OCI-M2 (cell line): Measurements from ENCODE around the gene ZSCAN2.

Experiments used
- DNase-seq: peaks from one replicate; lab custom pipeline; 2025; ENCODE audit not compliant: unreplicated experiment; lab: John Stamatoyannopoulos, UW

Gene ZSCAN2

DNA sequence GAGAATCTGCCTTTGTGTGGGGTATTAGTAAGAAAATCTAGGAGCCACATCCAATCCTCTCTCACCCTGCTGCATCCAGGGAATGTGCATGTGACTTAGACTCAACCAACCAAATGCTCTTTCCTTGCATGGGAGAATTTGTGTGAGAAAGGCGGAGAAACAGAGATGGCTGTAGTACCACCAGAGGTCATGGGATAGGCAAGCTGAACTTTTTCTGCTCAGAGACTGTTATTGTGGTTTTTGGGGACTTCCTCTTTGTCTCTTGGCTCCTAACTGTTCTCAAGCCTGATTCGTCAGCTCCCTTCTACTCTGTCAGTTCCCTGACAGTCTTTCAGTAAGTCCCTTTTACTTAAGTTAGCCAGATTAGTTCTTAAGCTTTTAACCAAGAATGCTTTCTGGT is 2.6 kb upstream of the ZSCAN2 start:
- DNase-seq = peak; percentile 52

DNA sequence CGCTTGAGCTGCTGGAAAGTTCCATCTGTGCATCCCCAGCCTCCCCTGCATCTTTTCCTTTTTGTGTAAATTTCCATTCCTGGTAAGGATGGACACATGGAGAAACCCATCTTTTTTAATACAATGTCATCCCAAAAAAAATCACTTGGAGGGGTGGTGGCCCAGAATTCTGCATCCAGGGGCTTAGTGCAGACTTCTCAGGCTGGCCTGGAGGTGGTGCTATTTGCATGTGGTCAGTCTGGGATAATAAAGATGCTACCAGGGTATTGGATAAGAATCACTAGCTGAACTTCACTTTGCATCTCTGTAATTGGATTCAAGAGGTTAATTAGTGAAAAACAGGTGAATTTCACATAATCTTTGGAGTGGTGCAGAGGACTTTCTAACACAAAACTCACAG is 1.8 kb upstream of the ZSCAN2 start:
- no peak for DNase-seq

DNA sequence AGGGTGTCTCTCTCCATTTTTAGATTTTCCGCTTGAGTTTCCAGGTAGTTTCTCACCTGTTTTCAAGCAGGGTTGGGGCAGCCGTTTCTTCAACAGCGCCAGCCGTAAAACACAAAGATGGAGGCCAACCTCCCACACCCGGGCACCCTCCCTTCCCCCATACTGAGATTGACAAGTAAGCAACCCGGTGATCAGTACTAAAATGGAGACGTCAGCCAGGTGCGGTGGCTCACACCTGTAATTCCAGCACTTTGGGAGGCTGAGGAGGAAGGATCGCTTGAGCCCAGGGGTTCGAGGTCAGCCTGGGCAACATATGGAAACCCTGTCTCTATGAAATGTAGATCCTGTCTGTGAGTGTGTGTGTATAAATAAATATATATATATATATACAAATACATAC is 903 bp upstream of the ZSCAN2 start:
- DNase-seq = no peak

DNA sequence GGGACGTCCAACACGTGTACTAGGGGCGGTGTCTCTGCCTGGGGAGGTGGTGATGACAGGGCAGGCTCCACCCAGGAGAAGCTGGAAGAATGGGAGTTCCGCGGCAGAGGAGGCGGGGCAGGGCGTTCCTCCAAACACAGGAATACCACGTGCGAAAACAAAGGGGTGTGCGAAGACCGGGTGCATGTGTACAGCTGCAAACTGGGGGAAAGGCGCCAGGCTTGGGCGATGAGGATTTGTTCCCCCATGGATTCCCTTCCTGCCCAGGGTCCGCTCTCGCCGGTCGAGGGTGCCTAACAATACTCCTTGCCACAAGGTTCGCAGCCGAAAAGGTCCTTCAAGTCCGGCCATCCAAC is 500 bp upstream of the ZSCAN2 start:
- DNase-seq = peak; percentile 40

DNA sequence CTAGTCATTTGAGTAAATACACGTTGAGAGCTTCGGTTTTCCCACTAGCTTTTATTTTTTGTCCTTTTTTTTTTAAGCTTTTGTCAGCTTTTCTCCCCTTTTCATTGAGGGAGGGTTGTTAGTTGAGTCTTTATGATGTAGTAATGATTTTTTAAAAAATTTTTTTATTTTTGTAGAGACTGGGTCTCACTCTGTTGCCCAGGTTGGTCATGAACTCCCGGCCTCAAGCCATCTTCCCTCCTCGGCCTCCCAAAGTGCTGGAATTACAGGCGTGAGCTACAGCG is 688 bp downstream of the ZSCAN2 start:
- no peak for DNase-seq

DNA sequence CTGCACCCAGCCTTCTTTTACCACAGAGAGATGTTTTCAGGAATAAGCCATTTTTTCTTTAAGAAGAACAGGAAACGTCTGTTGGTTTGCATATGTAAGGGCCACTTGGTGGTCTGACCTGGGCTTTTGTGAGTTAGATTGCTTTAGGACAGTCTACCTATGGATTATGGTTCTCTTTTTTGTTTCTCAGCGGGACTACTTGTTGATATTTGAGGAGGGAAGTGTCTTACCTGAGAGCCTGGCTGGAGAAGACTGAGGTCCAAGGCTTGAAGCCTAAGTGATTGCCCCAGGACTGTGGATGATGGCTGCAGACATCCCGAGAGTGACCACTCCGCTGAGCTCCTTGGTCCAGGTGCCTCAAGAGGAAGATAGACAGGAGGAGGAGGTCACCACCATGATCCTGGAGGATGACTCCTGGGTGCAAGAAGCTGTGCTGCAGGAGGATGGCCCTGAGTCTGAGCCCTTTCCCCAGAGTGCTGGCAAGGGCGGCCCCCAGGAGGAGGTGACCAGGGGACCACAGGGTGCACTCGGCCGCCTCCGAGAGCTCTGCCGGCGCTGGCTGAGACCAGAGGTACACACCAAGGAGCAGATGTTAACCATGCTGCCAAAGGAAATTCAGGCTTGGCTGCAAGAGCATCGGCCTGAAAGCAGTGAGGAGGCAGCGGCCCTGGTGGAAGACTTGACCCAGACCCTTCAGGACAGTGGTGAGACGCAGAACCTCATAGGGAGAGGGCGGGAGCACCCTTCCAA is 3.0 kb downstream of the ZSCAN2 start:
- DNase-seq = no peak

DNA sequence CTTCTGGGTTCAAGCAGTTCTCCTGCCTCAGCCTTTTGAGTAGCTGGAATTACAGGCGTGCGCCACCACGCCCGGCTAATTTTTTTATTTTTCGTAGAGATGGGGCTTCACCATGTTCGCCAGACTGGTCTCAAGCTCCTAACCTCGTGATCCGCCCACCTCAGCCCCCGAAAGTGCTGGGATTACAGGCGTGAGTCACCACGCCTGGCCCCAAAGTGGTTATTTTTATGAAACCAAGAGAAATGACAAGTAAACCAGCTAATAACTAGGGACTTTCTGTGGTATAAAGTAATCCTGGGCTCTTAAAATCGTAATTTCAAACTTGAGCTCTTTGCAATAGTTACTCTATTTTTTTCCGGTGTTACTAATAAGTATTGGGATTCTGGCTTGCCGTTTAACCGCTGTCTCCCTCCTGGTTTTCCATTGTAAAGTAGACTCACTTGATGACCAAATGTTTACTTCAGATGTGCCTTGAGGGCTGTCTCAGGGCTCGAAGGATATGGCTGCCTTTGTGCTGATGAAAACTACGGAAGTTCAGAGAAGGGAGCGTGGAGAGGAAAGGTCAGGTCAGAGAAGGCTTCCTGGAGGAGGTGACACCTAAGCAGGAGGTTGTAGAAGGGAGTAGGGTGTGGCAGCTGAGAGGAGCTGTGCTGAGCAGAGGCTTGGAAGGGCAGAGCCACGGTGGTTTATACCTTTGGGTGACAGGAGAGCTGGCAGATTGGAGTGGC is 4.2 kb downstream of the ZSCAN2 start:
- no peak for DNase-seq

DNA sequence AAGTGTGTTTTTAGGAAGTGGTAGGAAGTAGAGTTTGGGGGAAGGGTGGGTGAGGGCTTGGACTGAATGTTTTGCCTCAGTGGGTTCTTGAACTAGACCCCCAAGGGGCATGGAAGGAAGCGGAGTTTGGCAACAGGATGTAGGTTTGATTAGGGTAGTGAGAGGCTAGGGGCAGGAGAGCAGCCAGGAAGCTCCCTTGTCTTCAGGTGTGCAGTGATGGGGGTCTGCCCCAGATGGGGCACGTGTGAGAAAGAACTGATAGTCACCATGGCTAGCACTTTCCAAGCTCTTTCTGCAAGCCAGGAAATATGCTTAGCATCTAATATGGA is 4.7 kb downstream of the ZSCAN2 start:
- DNase-seq = no peak

DNA sequence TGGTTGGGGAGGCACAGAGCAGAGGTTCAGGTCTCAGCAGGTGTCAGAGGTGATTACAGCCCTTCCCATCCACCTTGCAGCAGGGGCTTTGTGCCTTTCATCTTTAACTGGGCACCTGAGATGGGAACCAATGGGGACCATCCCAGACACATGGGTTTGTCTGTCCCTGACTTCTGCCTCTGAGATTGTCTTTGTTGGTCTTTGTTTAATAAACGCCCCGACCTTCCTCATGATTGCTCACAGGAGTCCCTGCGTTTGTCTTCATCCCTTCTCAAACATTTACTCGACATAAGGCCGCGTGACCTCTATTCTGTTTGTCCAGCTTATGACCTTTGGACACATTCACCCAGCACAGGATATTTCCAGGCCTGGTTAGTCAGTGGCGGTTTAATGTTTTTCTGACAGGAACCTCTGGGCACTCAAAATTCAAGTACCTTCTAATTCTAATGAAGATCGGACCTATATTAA is 5.9 kb downstream of the ZSCAN2 start:
- no peak for DNase-seq

DNA sequence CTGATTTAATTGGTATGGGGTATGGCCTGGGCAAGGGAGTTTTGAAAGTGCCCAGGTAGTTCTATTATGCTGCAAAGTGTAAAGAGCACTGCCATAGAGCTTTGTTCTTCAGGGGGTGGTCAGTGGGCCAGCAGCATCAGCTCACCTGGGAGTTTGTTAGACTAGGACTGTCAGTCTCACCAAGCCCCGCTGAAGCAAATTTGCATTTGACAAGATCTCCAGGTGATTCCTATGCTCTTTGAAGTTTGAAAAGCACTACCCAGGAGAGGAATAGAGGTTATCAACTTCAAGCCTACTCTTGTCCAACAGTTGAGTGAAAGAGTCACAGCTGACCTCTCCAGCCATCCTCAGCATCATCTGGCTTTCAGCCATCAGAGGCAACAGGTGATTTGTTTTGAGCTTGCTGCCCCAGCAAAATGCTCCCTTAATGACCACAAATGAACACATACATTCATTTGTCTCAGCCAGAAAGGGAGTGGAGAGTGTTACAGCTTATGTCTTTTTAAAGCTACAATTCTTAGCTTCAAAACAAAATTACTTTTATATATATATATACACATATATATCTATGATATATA is 8.0 kb downstream of the ZSCAN2 start:
- no peak for DNase-seq

DNA sequence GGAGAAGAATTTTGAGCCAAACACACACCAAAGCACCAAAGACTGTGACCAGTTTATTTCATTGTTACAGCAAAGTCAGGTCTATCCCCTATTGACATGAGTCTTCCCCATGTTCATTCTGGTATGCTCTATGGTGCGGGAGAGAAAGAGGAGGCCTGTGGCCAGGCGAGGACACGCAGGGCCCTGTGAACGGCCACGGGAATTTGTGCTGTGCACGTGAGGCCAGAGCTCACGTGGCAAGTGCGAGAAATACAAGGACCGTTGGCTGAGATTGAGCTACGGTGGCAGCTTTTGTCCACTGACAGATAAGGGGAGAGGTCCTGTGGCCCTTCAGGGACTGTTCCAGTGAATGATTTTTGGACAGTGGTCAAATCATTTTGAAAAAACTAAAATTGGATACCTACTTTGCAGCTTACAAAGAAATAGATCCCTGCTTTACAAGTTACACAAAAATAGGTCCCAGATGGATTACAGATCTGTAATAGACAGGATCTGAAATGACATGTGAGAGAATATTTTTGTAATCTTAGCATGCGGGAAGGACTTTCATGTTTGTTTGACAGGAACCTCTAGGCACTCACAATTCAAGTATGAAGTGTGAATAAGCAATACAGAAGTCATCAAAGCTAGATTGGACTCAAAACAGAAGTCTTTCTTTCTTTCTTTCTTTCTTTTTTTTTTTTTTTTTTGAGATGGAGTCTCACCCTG is 9.2 kb downstream of the ZSCAN2 start:
- no peak for DNase-seq

DNA sequence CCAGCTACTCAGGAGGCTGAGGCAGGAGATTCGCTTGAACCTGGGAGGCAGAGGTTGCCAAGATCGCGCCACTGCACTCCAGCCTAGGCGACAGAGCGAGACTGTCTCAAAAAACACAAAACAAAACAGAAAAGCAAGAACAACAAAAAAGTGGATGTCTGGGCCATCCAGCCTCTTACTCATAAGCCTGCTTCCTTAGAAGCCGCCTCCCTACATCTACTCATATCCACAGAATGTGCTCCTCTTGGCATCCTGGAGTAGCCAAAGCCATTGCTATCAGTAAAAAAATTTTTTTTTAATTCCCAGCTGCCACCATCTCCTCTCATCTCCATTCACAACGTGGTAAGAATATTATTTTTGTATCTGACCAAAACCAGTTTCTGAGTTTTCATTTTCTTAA is 10.8 kb downstream of the ZSCAN2 start:
- no peak for DNase-seq

DNA sequence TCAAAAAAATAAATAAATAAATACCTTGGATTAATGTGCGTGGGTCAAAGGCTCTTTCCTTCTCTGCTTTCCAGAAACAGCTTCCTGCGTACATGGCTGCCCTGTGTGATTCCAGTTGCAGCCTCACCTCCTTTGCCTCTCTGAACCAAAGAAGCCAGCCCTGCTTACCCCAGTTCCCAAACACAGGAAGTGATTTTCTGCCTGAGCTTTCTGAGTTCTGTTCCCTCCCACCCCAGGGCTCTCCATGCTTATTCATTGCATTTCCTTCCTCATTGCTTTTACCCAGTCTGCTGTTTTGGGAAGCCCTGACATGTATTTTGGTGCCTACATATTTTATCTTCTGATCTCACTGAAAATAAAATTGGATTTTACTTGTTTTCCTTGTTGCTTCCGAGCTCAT is 15.4 kb downstream of the ZSCAN2 start:
- no peak for DNase-seq

DNA sequence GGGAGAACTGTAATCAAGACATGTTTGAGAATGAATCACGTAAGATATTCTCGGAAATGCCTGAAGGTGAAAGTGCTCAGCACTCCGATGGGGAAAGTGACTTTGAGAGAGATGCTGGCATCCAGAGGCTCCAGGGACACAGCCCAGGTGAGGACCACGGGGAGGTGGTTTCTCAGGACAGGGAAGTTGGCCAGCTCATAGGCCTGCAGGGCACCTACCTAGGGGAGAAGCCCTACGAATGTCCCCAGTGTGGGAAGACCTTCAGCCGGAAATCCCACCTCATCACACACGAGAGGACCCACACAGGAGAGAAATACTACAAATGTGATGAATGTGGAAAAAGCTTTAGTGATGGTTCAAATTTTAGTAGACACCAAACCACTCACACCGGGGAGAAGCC is 19.8 kb downstream of the ZSCAN2 start:
- no peak for DNase-seq

DNA sequence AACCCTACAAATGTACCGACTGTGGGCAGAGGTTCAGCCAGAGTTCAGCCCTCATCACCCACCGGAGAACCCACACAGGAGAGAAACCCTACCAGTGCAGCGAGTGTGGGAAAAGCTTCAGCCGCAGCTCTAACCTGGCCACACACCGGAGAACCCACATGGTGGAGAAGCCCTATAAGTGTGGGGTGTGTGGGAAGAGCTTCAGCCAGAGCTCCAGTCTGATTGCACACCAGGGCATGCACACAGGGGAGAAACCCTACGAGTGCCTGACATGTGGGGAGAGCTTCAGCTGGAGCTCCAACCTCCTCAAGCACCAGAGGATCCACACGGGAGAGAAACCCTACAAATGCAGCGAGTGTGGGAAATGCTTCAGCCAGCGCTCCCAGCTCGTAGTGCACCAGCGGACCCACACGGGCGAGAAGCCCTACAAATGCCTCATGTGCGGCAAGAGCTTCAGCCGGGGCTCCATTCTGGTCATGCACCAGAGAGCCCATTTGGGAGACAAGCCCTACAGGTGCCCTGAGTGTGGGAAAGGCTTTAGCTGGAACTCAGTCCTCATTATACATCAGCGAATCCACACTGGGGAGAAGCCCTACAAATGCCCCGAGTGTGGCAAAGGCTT is 20.7 kb downstream of the ZSCAN2 start:
- no peak for DNase-seq

DNA sequence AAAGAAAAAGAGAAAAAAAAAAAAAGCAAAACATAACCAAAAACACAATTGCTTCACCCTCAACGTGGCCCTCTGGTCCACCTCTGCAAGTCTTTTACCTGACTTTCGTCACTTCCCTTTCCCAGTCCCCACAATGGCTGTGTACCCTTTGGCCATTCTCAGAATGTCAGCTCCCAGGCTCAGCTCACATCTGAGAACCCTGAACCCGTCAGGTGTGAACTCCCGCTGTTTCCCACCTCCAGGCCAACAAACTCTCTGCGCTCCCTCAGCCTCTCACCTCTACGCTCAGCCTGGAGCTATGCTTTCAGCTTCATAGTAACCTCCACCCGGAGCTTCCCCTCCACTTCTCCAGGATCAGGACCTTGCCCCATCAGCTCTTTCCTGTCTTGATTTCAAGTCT is 23.6 kb downstream of the ZSCAN2 start:
- no peak for DNase-seq

DNA sequence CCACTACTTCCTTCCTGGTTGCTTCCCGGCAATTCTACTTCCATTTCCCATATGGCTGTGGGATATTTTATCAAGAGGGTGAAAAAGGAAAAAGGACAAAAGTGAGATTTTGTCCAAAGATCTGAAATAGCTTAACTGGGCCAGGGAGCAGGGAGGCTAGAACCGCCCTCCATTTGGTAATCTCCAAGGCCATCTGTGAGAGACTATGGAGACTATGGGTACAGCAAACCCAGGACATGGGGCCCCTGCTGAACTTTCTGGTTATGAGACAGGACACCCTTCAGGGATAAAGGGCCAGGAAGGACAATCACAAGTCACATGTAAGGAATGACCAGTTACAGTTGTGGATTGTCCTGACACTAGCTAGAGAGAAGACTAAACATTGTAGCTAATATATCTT is 24.3 kb downstream of the ZSCAN2 start:
- no peak for DNase-seq

DNA sequence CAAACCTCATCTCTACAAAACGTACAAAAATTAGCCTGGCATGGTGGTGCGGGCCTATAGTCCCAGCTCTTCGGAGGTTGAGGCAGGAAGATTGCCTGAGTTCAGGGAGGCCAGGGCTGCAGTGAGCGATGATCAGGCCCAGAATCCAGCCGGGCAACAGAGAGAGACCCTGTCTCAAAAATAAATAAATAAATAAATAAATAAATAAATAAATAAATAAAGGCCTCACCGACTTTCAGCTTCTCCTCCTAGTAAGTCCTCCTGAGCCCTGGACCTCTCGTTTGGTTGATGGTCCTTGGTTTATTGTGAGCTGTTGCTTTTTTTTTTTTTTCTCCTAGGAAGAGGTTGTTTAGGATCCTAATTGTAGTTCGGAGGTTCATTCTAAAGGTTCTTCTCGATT is 28.2 kb downstream of the ZSCAN2 start:
- no peak for DNase-seq

DNA sequence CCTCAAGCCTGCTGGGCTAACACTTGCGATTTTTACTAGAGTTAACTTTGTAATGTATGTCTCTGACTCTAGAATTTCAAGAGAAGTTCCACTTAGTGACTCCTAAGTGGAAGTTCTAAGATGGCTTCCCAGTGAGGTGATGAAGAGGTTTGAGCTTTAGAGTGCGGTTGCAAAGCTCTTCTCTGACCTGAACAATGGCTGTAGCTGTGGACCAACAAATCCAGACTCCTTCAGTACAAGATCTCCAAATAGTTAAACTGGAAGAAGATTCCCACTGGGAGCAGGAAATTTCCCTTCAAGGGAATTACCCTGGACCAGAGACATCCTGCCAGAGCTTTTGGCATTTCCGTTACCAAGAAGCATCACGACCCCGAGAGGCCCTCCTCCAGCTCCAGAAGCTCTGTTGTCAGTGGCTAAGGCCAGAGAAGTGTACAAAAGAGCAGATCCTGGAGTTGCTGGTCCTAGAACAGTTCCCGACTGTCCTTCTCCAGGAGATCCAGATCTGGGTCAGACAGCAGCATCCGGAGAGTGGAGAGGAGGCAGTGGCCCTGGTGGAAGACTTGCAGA is 31.0 kb downstream of the ZSCAN2 start:
- DNase-seq = no peak

DNA sequence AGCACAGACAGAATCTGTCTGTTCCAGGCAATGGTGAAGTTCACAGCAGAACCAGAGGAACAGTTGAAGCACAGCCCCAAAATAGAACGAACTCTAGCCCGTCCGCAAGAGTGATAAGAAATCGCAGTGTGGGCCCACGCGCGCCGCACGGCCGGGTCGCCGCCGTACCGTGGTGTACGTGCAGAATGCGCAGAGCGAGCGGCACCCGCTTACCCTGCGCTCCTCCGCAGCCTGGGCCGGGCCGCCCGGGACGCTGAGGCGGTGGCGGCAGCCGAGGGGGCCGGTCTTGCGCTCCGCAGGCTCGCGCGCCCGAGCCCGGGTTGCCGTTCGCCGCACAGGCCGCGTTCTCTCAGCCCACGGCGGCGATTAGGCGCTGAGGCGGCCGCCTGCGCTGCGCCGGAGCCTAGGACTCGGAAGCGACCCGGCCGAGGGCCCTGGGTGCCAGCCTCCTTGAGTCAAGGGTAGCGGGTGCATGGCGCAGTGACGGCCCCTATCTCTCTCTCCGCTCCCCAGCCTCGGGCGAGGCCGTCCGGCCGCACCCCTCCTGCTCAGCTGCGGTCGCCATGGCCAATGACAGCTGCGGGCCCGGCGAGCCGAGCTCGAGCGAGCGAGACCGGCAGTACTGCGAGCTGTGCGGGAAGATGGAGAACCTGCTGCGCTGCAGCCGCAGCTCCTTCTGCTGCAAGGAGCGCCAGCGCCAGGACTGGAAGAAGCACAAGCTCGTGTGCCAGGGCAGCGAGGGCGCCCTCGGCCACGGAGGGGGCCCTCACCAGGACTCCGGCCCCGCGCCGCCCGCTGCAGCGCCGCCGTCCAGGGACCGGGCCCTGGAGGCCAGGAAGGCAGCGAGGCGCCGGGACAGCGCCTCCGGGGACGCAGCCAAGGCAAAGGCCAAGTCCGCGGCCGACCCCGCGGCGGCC is 32.8 kb downstream of the ZSCAN2 start:
- DNase-seq = no peak
